SU-DHL-6 (cell line): ENCODE measurements around the gene PLEKHJ1.

Experiments used
- CTCF ChIP-seq: fragments of 200-600 bp; sonication (generic); IDR thresholded peaks from one replicate; pipeline ENCODE4 v1.5.1; 2017; ENCODE audit warnings: antibody characterized with exemption, mild to moderate bottlenecking, low read length, moderate library complexity; ENCODE audit not compliant: insufficient read depth, poor library complexity, severe bottlenecking
- EZH2phosphoT487 ChIP-seq: fragments of 200-600 bp; sonication (generic), shearing (Covaris generic); conservative IDR thresholded peaks from 2 replicates; pipeline ENCODE4 v1.6.1; 2018; ENCODE audit warnings: mild to moderate bottlenecking, antibody characterized with exemption, low read length, moderate library complexity, mixed read lengths

- TF ChIP-seq CTCF, result no peak
- TF ChIP-seq EZH2phosphoT487, result no peak
Observed at GRCh38 chr19:2246801-2247361, 10.8 kb upstream of the PLEKHJ1 start.
